HG03280 (cell line): ENCODE results near the gene PLPPR1.

Source experiments
- ATAC-seq: cut with Tn5 transposase; IDR thresholded peaks from one replicate; pipeline ENCODE4 v1.9.1; 2021; ENCODE audit warnings: mild to moderate bottlenecking, moderate library complexity; ENCODE audit not compliant: unreplicated experiment

The PLPPR1 gene

GRCh38 chr9:101333926-101334702, 305.6 kb downstream of the PLPPR1 start:
- no peak for ATAC-seq

- ATAC-seq: no peak
Observed at GRCh38 chr9:101336091-101336490, 307.6 kb downstream of the PLPPR1 start.

GRCh38 chr9:101337237-101337636, 308.7 kb downstream of the PLPPR1 start:
- no peak for ATAC-seq

GRCh38 chr9:101341958-101342357, 313.4 kb downstream of the PLPPR1 start:
- no peak for ATAC-seq

GRCh38 chr9:101342595-101342994, 314.1 kb downstream of the PLPPR1 start:
- no peak for ATAC-seq

- ATAC-seq: no peak
Observed at GRCh38 chr9:101350285-101350684, 321.8 kb downstream of the PLPPR1 start.

- ATAC-seq: no peak
Observed at GRCh38 chr9:101352892-101353463, 324.5 kb downstream of the PLPPR1 start.

GRCh38 chr9:101353683-101354082, 325.2 kb downstream of the PLPPR1 start:
- ATAC-seq: no peak

- ATAC-seq: no peak
Observed at GRCh38 chr9:101354143-101354764, 325.7 kb downstream of the PLPPR1 start.

GRCh38 chr9:101354765-101355708, 326.5 kb downstream of the PLPPR1 start:
- no peak for ATAC-seq

GRCh38 chr9:101356619-101357018, 328.1 kb downstream of the PLPPR1 start:
- ATAC-seq: no peak

- ATAC-seq: no peak
Observed at GRCh38 chr9:101359679-101360078, 331.2 kb downstream of the PLPPR1 start.

GRCh38 chr9:101360647-101361046, 332.1 kb downstream of the PLPPR1 start:
- no peak for ATAC-seq

GRCh38 chr9:101362450-101362849, 333.9 kb downstream of the PLPPR1 start:
- ATAC-seq: no peak

- ATAC-seq: no peak
Observed at GRCh38 chr9:101365181-101365580, 336.7 kb downstream of the PLPPR1 start.

GRCh38 chr9:101366038-101366756, 337.7 kb downstream of the PLPPR1 start:
- ATAC-seq: no peak

- ATAC-seq: no peak
Observed at GRCh38 chr9:101367323-101367722, 338.8 kb downstream of the PLPPR1 start.

- no peak for ATAC-seq
Observed at GRCh38 chr9:101369286-101369685, 340.8 kb downstream of the PLPPR1 start.

GRCh38 chr9:101369884-101370531, 341.5 kb downstream of the PLPPR1 start:
- ATAC-seq: no peak

GRCh38 chr9:101371813-101372212, 343.3 kb downstream of the PLPPR1 start:
- no peak for ATAC-seq
